ENCODE data around the gene RRP1B. TPM values are rescaled to one million over a fixed set of nuclear protein-coding genes. Genes with fewer than 3 reads are reported as not detected.
"Not testable (repeated sequence)": the region's sequence is repeated elsewhere in the genome, so short reads cannot be mapped to it uniquely, and the experiment has no call there.

RRP1B gene
- total RNA-seq, 1 donor from 2014 or later = 8.4 TPM

DNA sequence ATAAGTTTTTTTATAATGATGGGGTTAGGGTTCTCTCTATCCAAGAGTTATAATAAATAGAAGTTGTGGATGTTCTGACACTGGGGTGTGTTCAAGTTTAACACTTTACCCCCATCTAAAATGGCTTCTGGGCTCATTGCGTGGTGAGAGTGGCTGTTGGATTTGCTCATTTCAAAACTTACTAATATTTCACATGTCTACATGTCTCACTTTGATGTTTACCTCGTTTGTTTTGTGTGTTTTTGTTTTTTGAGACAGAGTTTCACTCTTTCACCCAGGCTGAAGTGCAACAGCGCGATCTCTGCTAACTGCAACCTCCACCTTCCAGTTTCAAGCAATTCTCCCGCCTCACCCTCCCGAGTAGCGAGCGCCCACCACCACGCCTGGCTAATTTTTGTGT, 3.7 kb downstream of the RRP1B start:
- no peak for ATAC-seq (ENCODE audit: poor library complexity)
- DNase-seq = no peak
- intact Hi-C loops (cut with DNase I) = no loop called here

DNA sequence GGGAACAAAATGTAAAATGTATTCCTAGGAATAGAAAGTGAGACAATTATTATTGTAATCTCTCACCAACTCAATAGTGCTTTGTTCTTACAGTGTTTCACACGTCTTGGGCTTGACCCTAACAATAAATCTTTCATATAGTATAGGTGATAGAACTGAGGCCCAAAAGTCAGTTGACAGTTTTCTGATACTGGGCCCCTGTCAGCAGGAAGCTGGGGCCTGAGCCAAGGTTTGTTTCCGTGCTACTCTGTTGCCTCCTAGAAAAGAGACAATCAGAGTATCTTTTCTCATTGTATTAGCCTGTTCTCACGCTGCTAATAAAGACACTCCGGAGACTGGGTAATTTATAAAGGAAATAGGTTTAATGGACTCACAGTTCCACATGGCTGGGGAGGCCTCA, 5.0 kb downstream of the RRP1B start:
- ATAC-seq (ENCODE audit: poor library complexity) = no peak
- DNase-seq = no peak
- intact Hi-C loops (cut with DNase I) = no loop called here

GRCh38 chr21:43665879-43666278, 6.5 kb downstream of the RRP1B start:
- no peak for DNase-seq
- ATAC-seq (ENCODE audit: poor library complexity) = no peak
- intact Hi-C loops (cut with DNase I) = no loop called here

DNA sequence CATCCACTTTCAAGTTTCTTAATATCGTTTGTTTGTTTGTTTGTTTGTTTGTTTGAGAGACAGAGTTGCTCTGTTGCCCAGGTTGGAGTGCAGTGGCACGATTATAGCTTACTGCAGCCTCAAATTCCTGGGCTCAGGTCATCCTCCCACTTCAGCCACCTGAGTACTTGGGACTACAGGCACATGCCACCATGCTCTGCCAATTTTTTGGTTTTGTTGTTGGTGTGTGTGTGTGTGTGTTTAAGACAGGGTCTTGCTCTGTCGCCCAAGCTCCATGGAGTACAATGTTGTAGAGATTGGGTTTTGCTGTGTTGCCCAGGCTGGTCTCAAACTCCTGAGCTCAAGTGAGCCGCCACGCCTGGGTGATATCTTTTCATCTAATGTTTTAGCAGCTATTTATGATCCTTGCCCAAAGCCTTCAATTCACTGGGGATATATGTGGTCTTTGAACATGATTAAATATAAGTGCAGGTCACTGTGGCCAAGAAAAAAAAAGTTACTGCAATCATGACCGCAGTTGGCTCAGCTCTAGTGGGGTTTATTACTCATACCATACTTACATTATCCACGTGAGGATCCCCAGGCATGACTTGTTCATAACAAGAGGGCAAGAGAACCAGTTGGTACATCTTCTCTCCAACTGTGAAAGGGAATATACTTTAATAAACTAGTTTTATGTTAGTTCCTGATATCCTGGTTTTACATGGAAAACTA, 8.0 kb downstream of the RRP1B start:
- DNase-seq (no peak), ATAC-seq (ENCODE audit: poor library complexity) (no peak)
- intact Hi-C loops (cut with DNase I) = no loop called here

DNA sequence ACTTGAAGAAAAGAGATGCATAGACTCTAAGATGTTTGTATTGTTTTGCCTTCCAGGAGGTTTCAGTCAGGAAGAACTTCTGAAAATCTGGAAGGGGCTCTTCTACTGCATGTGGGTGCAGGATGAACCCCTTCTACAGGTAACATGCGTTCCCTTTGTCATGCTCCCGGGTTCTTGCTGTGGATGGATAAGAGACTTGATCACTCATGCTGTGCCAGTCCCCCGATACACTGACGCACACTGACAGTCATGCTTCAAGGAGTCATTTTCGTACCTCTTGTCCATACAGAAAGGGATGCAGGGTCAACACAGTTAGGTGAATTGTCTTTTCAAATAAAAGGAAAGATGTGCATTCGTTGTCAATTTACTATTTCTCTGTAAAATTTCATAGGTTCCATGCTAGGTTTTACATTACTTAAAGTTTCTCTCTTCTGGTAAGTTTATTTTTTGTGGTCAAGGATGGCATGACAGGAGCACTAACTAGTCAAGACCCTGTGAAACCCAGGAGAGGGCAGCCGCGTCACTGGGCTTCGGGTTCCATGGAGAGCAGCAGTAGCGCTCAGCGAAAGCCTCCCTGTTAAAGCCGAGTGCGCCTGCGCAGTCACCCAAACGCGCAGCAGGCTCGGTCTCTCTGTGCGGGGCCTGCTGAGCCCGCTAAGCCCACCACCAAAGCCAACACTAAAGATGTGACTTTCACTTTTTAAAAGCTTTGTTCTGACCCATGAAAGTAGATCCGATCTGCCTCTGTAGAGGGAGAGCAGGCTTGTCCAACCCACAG, 10.7 kb downstream of the RRP1B start:
- ATAC-seq (ENCODE audit: poor library complexity) = no peak
- no peak for DNase-seq
- intact Hi-C loops (cut with DNase I) = no loop called here

DNA sequence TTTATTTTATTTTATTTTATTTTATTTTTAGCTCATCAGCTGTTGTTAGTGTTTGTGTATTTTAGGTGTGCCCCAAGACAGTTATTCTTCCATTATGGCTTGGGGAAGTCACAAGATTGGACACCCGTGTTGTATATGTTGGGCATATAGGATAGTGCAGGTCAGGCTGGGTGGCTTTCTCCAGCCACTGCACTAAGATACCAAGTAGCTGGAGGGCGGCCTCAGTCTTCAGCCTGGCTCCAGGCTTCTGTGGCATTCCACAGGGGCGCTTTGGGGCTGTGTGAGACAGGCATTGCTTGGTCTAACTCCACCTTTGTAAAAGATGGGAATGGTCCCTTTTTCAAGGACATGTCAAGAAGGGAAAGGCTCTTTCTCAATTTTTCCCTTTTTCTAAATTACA, 16.5 kb downstream of the RRP1B start:
- DNase-seq (no peak), ATAC-seq (ENCODE audit: poor library complexity) (no peak)
- intact Hi-C loops (cut with DNase I) = no loop called here

DNA sequence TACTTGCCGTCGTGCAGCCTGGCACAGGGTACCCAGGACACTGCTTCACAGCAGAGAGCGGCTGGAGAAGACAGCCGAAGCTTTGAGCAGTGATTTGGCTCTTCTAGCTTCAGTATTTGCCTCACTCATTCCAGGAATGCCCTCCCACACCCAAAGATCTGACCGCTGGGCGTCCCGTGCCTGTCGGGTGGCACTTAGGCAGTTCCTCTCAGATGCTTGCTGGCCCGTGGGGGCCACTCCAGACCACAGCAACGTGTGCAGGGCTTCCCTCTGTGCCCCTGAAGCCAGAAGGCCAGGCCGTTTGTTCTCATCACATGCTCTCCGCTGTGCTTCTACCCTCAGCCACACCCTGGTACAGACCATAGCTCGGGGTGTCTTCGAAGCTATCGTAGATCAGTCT, 17.0 kb downstream of the RRP1B start:
- ATAC-seq (ENCODE audit: poor library complexity) (no peak), DNase-seq (no peak)
- intact Hi-C loops (cut with DNase I) = no loop called here

DNA sequence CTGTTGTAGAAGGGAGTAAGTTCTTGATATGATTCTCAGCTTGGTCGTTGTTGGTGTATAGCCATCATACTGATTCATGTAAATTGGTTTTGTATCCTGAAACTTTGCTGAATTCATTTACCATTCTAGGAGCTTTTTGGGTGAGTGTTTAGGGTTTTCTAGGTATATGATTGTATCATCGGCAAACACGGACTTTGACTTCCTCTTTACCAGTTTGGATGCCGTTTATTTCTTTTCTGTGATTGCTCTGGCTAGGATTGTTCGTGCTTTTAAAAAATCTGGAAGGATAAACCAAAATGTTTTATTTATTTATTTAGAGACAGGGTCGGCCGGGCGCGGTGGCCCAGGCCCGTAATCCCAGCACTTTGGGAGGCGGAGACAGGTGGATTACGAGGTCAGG, 20.6 kb downstream of the RRP1B start:
- no peak for ATAC-seq (ENCODE audit: poor library complexity)
- intact Hi-C loops (cut with DNase I) = no loop called here
- DNase-seq = no peak

DNA sequence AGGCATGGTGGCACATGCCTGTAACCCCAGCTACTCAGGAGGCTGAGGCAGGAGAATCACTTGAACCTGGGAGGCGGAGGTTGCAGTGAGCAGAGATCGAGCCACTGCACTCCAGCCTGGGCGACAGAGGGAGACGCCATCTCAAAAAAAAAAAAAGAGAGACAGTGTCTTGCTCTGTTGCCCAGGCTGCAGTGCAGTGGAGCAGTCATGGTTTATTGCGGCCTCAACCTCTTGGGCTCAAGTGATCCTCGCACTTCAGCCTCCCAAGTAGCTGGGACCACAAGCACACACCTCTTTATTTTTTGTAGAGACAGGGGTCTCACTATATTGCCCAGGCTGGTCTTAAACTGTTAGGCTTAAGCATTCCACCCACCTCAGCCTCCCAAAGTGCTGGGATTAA, 21.1 kb downstream of the RRP1B start:
- intact Hi-C loops (cut with DNase I); ATAC-seq (ENCODE audit: poor library complexity): not testable (repeated sequence)

DNA sequence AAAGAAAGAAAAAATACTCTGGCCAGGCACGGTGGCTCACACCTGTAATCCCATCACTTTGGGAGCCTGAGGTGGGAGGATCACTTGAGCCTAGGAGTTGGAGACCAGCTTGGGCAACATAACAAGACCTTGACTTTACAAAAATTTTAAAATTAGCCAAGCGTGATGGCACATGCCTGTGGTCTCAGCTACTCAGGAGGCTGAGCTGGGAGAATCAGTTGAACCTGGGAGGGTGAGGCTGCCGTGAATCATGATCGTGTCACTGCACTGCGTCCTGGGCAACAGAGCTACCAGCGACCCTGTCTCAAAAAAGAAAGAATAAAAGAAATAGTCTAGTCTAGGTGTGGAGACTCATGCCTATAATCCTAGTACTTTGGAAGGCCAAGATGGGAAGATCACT, 22.3 kb downstream of the RRP1B start:
- DNase-seq (no peak), ATAC-seq (ENCODE audit: poor library complexity) (no peak)
- intact Hi-C loops (cut with DNase I) = no loop called here

More for the DNA sequence above, 21.1 kb downstream of the RRP1B start:
- DNase-seq = not testable (repeated sequence)

GRCh38 chr21:43684424-43684823, 25.1 kb downstream of the RRP1B start:
- peak; percentile 47 for ATAC-seq (ENCODE audit: poor library complexity)
- intact Hi-C loops (cut with DNase I) = no loop called here
- no peak for DNase-seq

DNA sequence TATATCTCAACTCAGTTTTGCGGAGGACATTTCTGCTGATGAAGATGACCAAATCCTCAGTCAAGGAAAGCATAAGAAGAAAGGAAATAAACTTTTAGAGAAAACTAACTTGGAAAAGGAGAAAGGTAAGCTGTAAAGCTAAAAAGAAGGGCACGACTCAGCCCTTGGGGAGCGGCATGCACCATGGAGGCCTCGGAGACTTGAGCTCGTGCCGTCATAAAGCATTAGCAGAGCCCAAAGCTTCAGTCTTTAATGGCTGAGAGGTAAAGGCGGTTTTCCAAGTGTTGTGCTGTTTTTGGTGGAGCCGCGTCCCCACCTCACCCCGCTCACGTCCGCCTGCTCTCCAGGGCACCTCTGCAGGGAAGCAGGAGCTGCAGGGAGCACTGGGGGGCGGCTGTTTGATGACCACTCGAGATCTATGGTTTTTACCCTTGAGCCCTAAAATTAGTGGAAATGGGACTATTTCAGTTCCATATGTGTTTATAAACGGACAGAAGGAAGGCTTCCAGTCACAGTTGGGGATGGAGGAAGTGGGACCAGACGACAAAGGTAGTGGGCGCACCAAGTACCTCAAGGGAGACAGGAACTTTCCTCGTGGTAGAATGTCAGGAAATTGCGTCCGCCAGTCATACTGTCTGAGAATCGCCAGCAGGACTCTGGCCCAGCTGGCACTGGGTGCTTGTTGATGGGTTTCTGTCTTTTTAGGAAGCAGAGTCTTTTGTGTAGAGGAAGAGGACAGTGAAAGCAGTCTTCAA, 27.6 kb downstream of the RRP1B start:
- intact Hi-C loops (cut with DNase I) = no loop called here
- DNase-seq (no peak), ATAC-seq (ENCODE audit: poor library complexity) (peak; percentile 29)

- peak; percentile 34 for ATAC-seq (ENCODE audit: poor library complexity)
- no peak for DNase-seq
- intact Hi-C loops (cut with DNase I) = no loop called here
These were observed 28.4 kb downstream of the RRP1B start for GRCh38 chr21:43687566-43688399.

DNA sequence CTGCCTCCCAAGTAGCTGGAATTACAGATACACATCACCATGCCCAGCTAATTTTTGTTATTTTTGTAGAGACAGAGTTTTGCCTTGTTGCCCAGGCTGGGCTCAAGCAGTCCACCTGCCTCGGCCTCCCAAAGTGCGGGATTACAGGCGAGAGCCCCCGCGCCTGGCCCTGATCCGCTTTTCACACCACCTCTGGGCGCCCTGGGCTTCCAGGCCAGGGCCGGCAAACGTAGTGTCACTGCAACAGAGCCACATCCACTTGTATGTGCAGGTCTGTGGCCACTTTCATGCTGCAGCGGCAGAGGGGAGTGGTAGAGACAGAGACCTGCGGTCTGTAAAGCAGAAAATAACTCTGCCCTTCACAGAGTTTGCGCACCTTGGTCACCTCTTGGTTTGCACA, 29.5 kb downstream of the RRP1B start:
- DNase-seq (no peak), ATAC-seq (ENCODE audit: poor library complexity) (no peak)
- intact Hi-C loops (cut with DNase I) = no loop called here

DNA sequence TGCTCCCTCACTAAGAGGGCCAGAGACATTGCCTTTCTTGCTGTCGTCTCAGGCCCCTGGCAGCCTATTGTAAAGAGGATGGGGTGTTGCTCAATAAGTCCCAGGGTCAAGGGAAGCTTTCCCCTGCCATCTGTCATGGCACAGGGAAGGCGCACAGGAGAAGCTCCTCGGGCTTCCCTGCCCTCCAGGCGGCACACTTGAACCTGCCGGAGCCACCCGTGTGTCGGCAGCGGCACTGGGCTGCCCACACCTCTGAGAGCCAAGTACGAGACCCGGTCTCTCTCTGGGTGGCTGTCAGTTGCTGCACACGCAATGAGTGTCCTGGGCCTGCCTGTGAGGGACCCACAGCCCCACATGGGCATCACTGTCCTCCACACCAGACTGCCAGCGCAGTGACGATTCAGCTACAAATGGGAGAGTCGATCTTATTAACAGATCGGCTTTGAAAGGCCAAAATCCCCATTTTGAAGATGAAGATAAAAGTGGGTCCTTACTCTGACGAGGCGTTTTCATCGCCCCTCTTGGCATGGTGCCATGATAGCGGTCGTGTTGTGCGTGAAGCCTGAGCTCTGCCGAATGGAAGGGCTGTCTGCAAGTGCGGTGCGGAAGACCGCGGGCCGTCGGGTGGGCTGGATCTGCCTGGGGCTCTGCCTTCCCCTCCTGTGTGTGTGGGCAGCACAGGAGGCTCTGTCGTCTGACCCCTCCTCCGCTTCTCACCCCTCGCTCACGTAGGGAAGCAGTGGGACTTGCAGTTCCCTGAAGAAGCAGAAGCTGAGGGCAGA, 30.4 kb downstream of the RRP1B start:
- DNase-seq (no peak), ATAC-seq (ENCODE audit: poor library complexity) (no peak)
- intact Hi-C loops (cut with DNase I) = no loop called here

DNA sequence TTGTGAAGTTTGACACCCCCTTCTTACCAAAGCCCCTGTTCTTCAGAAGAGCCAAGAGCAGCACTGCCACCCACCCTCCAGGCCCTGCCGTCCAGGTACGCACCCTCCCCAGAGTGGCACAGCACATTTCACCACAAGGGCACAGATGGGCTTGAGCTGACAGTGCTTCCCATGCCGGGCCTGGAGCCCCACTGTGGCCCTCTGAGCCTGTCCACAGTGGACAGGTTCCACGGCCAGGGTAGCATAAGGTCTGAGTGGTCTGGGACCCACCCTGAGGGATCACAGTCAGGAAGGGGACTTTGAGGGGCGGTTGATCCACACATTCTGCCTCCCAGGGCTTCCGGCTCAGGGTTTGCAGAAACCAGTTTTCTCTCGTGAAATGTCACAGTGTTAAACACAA, 31.0 kb downstream of the RRP1B start:
- intact Hi-C loops (cut with DNase I) = no loop called here

DNA sequence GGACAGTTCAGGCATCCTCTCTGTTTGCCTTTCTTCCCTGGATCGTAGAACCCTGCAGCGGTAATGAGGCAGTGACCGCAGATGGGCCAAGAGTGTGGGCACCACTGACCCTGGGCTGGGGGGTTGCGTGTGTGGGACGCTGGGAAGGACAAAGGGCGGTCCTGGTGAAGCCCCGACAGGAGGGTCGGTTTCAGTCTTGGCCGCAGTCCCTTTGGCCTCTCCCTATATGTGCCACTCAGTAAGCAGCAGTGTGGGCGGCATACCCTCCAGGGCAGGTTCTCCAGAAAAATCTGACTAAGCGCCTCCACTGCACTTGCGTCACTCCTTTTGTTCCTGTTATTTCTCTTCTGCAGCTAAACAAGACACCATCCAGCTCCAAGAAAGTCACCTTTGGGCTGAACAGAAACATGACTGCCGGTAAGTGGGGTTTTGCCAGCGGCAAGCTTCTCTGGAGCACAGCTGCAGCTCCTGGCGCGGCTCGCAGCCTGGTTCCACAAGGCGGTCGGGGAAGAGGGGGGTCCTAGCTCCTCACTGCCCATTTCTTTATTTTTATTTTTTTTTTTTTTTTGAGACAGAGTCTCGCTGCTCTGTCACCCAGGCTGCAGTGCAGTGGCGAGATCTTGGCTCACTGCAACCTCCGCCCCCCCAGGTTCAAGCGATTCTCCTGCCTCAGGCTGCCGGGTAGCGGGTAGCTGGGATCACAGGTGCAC, 31.9 kb downstream of the RRP1B start:
- ATAC-seq (ENCODE audit: poor library complexity) (no peak), DNase-seq (no peak)
- intact Hi-C loops (cut with DNase I) = no loop called here

More for the DNA sequence above, 31.0 kb downstream of the RRP1B start:
- DNase-seq (no peak), ATAC-seq (ENCODE audit: poor library complexity) (no peak)

DNA sequence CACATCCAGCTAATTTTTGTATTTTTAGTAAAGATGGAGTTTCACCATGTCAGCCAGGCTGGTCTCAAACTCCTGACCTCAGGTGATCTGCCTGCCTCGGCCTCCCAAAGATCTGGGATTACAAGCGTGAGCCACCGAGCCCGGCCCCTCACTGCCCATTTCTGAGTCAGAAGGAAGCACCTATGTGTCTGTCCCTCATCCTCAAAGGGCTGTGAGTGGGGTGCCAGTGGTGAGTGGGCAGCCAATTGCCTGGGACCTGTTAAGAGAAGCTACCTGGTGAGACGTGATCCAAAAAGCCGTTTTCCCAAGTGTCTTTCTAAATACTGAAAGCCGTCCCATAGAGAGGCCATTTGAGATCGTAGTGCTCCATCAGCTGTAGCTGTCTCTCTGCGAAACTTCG, 32.4 kb downstream of the RRP1B start:
- DNase-seq = no peak
- intact Hi-C loops (cut with DNase I) = no loop called here
- ATAC-seq (ENCODE audit: poor library complexity) = no peak
